Muscle layer of duodenum (tissue), 2 donors: ENCODE results near the gene CDCP2.

Experiments
- H3K27ac ChIP-seq: one replicate; pipeline ENCODE4 v1.7.0; 2013; ENCODE audit warnings: mild to moderate bottlenecking, low read length
- H3K27me3 ChIP-seq: one replicate; pipeline ENCODE4 v1.7.0; 2013; ENCODE audit warnings: low read depth, mild to moderate bottlenecking, control low read depth, low read length
- H3K36me3 ChIP-seq, 2 donors: one replicate each; pipeline ENCODE4 v1.7.0; 2013; ENCODE audit warnings: low read length in 2 of 2, control low read depth in 1 of 2, mild to moderate bottlenecking in 1 of 2; ENCODE audit not compliant: insufficient read depth in 2 of 2, control insufficient read depth in 1 of 2
- H3K4me1 ChIP-seq, 2 donors: one replicate each; pipeline ENCODE4 v1.7.0; 2013; ENCODE audit warnings: low read length in 2 of 2, mild to moderate bottlenecking in 2 of 2, control low read depth in 1 of 2, moderate library complexity in 1 of 2; ENCODE audit not compliant: insufficient read depth in 2 of 2, control insufficient read depth in 1 of 2
- H3K4me3 ChIP-seq, 2 donors: one replicate each; pipeline ENCODE4 v1.7.0; 2013; ENCODE audit warnings: low read length in 2 of 2, low read depth in 1 of 2, mild to moderate bottlenecking in 1 of 2
- H3K9me3 ChIP-seq, 2 donors: one replicate each; pipeline ENCODE4 v1.7.0; 2013; ENCODE audit warnings: low read length in 2 of 2, control low read depth in 1 of 2, mild to moderate bottlenecking in 1 of 2; ENCODE audit not compliant: control insufficient read depth in 1 of 2
- donor health status: healthy.

The CDCP2 gene

GRCh38 chr1:54152696-54153095, at the start of gene CDCP2:
Gene CDCP2 (minus strand): TSS chr1:54153000. CDS start chr1:54152922, 78 bp downstream.
- no peak within 1 kb of the TSS for H3K27ac ChIP-seq
- H3K9me3 ChIP-seq = no peaks in the 10 kb centered on the region
- no peak within 1 kb of the TSS for H3K4me3 ChIP-seq
- no peaks in the 10 kb centered on the region for H3K27me3 ChIP-seq
- no peaks in the 10 kb centered on the region for H3K36me3 ChIP-seq
- no peaks in the 10 kb centered on the region for H3K4me1 ChIP-seq

- Histone ChIP-seq H3K9me3 (no peaks in the 10 kb centered on the region), H3K27ac (peak overlapping the region; percentile 60), H3K4me3 (peak overlapping the region; percentile 97 to 99), H3K27me3 (no peaks in the 10 kb centered on the region), H3K4me1 (peaks cover 18 to 22% of the 10 kb centered on the region in 2 donors), H3K36me3 (peaks cover 13 to 21% of the 10 kb centered on the region in 2 donors)
Observed at GRCh38 chr1:54200519-54200997, 47.8 kb upstream of the CDCP2 start.

- H3K9me3 ChIP-seq = no peaks in the 10 kb centered on the region
- peaks cover 11 to 20% of the 10 kb centered on the region in 2 donors for H3K36me3 ChIP-seq
- H3K27me3 ChIP-seq = no peaks in the 10 kb centered on the region
- peaks cover 18 to 22% of the 10 kb centered on the region in 2 donors for H3K4me1 ChIP-seq
- peak within 1 kb of the TSS; percentile 97 to 99 for H3K4me3 ChIP-seq
- peak within 1 kb of the TSS; percentile 60 for H3K27ac ChIP-seq
Observed at GRCh38 chr1:54199765-54200518, 47.1 kb upstream of the CDCP2 start, which contains the start of the genes CYB5RL and MRPL37. Gene CYB5RL (minus strand): TSS chr1:54200030. CDS start chr1:54195616, 4,414 bp downstream. Gene MRPL37 (plus strand): TSS chr1:54200167. CDS start chr1:54200244, 77 bp downstream.

- Histone ChIP-seq H3K36me3 (peaks cover 11 to 21% of the 10 kb centered on the region in 2 donors), H3K27ac (peak overlapping the region; percentile 35), H3K9me3 (no peaks in the 10 kb centered on the region), H3K27me3 (no peaks in the 10 kb centered on the region), H3K4me3 (peak overlapping the region; percentile 97 to 99), H3K4me1 (peaks cover 18 to 22% of the 10 kb centered on the region in 2 donors)
Observed at GRCh38 chr1:54199151-54199764, 46.5 kb upstream of the CDCP2 start.

- Histone ChIP-seq H3K36me3 (peaks cover 31 to 46% of the 10 kb centered on the region in 2 donors), H3K4me1 (no peaks in the 10 kb centered on the region), H3K27ac (no peak overlapping the region), H3K27me3 (no peaks in the 10 kb centered on the region), H3K9me3 (no peaks in the 10 kb centered on the region), H3K4me3 (no peak overlapping the region)
Observed at GRCh38 chr1:54193453-54193852, 40.7 kb upstream of the CDCP2 start.

- Histone ChIP-seq H3K4me1 (no peaks in the 10 kb centered on the region), H3K27me3 (no peaks in the 10 kb centered on the region), H3K4me3 (no peak overlapping the region), H3K27ac (no peak overlapping the region), H3K9me3 (no peaks in the 10 kb centered on the region), H3K36me3 (peaks cover 36 to 58% of the 10 kb centered on the region in 2 donors)
Observed at GRCh38 chr1:54191525-54191924, 38.7 kb upstream of the CDCP2 start.

GRCh38 chr1:54190526-54190925, 37.7 kb upstream of the CDCP2 start:
- Histone ChIP-seq H3K9me3 (no peaks in the 10 kb centered on the region), H3K27ac (no peak overlapping the region), H3K36me3 (peaks cover 32 to 54% of the 10 kb centered on the region in 2 donors)

GRCh38 chr1:54188291-54188690, 35.5 kb upstream of the CDCP2 start:
- Histone ChIP-seq H3K4me1 (no peaks in the 10 kb centered on the region), H3K9me3 (no peaks in the 10 kb centered on the region), H3K4me3 (no peak overlapping the region), H3K27me3 (no peaks in the 10 kb centered on the region), H3K36me3 (peaks cover 26 to 39% of the 10 kb centered on the region in 2 donors), H3K27ac (no peak overlapping the region)

More at GRCh38 chr1:54190526-54190925, 37.7 kb upstream of the CDCP2 start:
- no peak overlapping the region for H3K4me3 ChIP-seq
- no peaks in the 10 kb centered on the region for H3K4me1 ChIP-seq
- H3K27me3 ChIP-seq = no peaks in the 10 kb centered on the region

- H3K27ac ChIP-seq = no peak overlapping the region
- H3K27me3 ChIP-seq = no peaks in the 10 kb centered on the region
- no peak overlapping the region for H3K4me3 ChIP-seq
- no peaks in the 10 kb centered on the region for H3K4me1 ChIP-seq
- H3K36me3 ChIP-seq = peaks cover 23 to 34% of the 10 kb centered on the region in 2 donors
- no peaks in the 10 kb centered on the region for H3K9me3 ChIP-seq
Observed at GRCh38 chr1:54186056-54186455, 33.3 kb upstream of the CDCP2 start.

GRCh38 chr1:54180701-54181360, 28.0 kb upstream of the CDCP2 start:
- no peak overlapping the region for H3K27ac ChIP-seq
- H3K9me3 ChIP-seq = no peaks in the 10 kb centered on the region
- no peaks in the 10 kb centered on the region for H3K27me3 ChIP-seq
- no peak overlapping the region for H3K4me3 ChIP-seq
- peaks cover 10 to 17% of the 10 kb centered on the region in 2 donors for H3K36me3 ChIP-seq
- no peaks in the 10 kb centered on the region for H3K4me1 ChIP-seq
